SK-N-SH (cell line): ENCODE data around the gene FIGNL1. TPM values are rescaled to one million over a fixed set of nuclear protein-coding genes. Genes with fewer than 3 reads are reported as not detected.
A peak's percentile ranks its signal among the peaks of the same experiment; 100 is the strongest.

Experiments used
- CTCF ChIA-PET: fragments of 300-600, 350-600 bp; formaldehyde crosslinking; extraction: SDS; loops from one replicate; lab custom pipeline; 2021; lab: Yijun Ruan, JAX
- POLR2A ChIA-PET: fragments of 350-600 bp; sonication (Branson Sonifier 250); formaldehyde crosslinking; extraction: SDS; loops from one replicate; lab custom pipeline; 2020; ENCODE audit warnings: antibody characterized with exemption, inconsistent platforms; lab: Yijun Ruan, JAX
- DNase-seq: peaks from one replicate; pipeline ENCODE4 v3.0.0; 2012
- H2AFZ ChIP-seq: fragments of 200-600 bp; sonication (generic); 2 replicates; pipeline ENCODE4 v1.8.1; 2016; ENCODE audit warnings: antibody characterized with exemption, mild to moderate bottlenecking, low read depth
- H3F3A ChIP-seq: fragments of 200-600 bp; sonication (generic); replicated peaks from 2 replicates; pipeline ENCODE3; 2016; ENCODE audit warnings: antibody characterized with exemption, mild to moderate bottlenecking; ENCODE audit not compliant: insufficient read depth
- H3K27ac ChIP-seq, 2 experiments: fragments of 200-500 bp in 1 of 2; fragments of 200-600 bp in 1 of 2; sonication (Bioruptor generic) in 1 of 2; sonication (generic), shearing (Covaris generic) in 1 of 2; 2 replicates each; pipeline versions ENCODE4 v1.5.1 to v1.6.1; 2014 to 2016; ENCODE audit warnings: low read depth in 2 of 2, inconsistent platforms in 1 of 2, low read length in 1 of 2, mild to moderate bottlenecking in 1 of 2, mixed read lengths in 1 of 2
- H3K27me3 ChIP-seq: fragments of 200-600 bp; sonication (generic), shearing (Covaris generic); 2 replicates; pipeline ENCODE4 v1.6.1; 2016; ENCODE audit warnings: mixed run types; ENCODE audit not compliant: insufficient read depth
- H3K36me3 ChIP-seq, 2 experiments: fragments of 200-500 bp in 1 of 2; fragments of 200-600 bp in 1 of 2; sonication (Bioruptor generic) in 1 of 2; sonication (generic) in 1 of 2; replicated peaks in 1 of 2; 2 replicates each; pipeline versions ENCODE3 to v1.5.1; 2014 to 2016; ENCODE audit warnings: low read length in 1 of 2, mild to moderate bottlenecking in 1 of 2; ENCODE audit not compliant: insufficient read depth in 2 of 2, control insufficient read depth in 1 of 2
- H3K4me1 ChIP-seq, 2 experiments: fragments of 200-500 bp in 1 of 2; fragments of 200-600 bp in 1 of 2; sonication (Bioruptor generic) in 1 of 2; sonication (generic), shearing (Covaris generic) in 1 of 2; 2 replicates each; pipeline versions ENCODE4 v1.5.1 to v1.6.1; 2014 to 2016; ENCODE audit warnings: low read depth in 1 of 2, low read length in 1 of 2, mixed run types in 1 of 2; ENCODE audit not compliant: insufficient read depth in 2 of 2, control insufficient read depth in 1 of 2
- H3K4me2 ChIP-seq: fragments of 200-600 bp; sonication (generic), shearing (Covaris generic); 2 replicates; pipeline ENCODE4 v1.6.1; 2017; ENCODE audit warnings: mixed run types
- H3K4me3 ChIP-seq, 2 experiments: fragments of 200-500 bp in 1 of 2; fragments of 200-600 bp in 1 of 2; sonication (Bioruptor generic) in 1 of 2; sonication (generic), shearing (Covaris generic) in 1 of 2; 2 replicates each; pipeline versions ENCODE4 v1.5.1 to v1.8.1; 2014 to 2016; ENCODE audit warnings: low read depth in 2 of 2, inconsistent platforms in 1 of 2, low read length in 1 of 2, mild to moderate bottlenecking in 1 of 2, mixed read lengths in 1 of 2, moderate library complexity in 1 of 2
- H3K79me2 ChIP-seq: fragments of 200-600 bp; sonication (generic); 2 replicates; pipeline ENCODE4 v1.8.1; 2017; ENCODE audit warnings: mild to moderate bottlenecking; ENCODE audit not compliant: insufficient read depth
- H3K9ac ChIP-seq: fragments of 200-600 bp; sonication (generic); 2 replicates; pipeline ENCODE4 v1.6.1; 2017; ENCODE audit warnings: mixed run types
- H3K9me2 ChIP-seq: fragments of 200-600 bp; sonication (generic); 2 replicates; pipeline ENCODE4 v1.6.1; 2017; ENCODE audit warnings: mixed run types
- H3K9me3 ChIP-seq: fragments of 200-600 bp; sonication (generic); 2 replicates; pipeline ENCODE4 v1.6.1; 2017; ENCODE audit warnings: mixed run types, mild to moderate bottlenecking, moderate library complexity
- H4K20me1 ChIP-seq: fragments of 200-600 bp; sonication (generic); 2 replicates; pipeline ENCODE4 v1.6.1; 2017; ENCODE audit warnings: mild to moderate bottlenecking, mixed run types; ENCODE audit not compliant: insufficient read depth
- CHD2 ChIP-seq: fragments of 150-350 bp; IDR thresholded peaks from 2 replicates; pipeline ENCODE4 v1.6.1; 2018; ENCODE audit warnings: low read length; ENCODE audit not compliant: partially characterized antibody
- CTCF ChIP-seq: fragments of 200-600 bp; sonication (generic); IDR thresholded peaks from 2 replicates; pipeline ENCODE4 v1.6.1; 2017; ENCODE audit warnings: antibody characterized with exemption, mild to moderate bottlenecking, moderate library complexity
- FOSL2 ChIP-seq: IDR thresholded peaks from 2 replicates; pipeline ENCODE4 v1.4.0; 2012; ENCODE audit warnings: low read depth, mild to moderate bottlenecking, moderate library complexity, borderline replicate concordance
- IRF3 ChIP-seq: fragments of 150-350 bp; IDR thresholded peaks from 2 replicates; pipeline ENCODE4 v1.6.1; 2016; ENCODE audit warnings: mild to moderate bottlenecking, low read depth, low read length
- MAX ChIP-seq: IDR thresholded peaks from 2 replicates; pipeline ENCODE4 v1.4.0; 2012; ENCODE audit warnings: low read depth
- NRF1 ChIP-seq: IDR thresholded peaks from 2 replicates; pipeline ENCODE4 v1.6.1; 2012; ENCODE audit warnings: low read depth, mild to moderate bottlenecking, low read length
- PBX3 ChIP-seq: IDR thresholded peaks from 2 replicates; pipeline ENCODE4; 2012
- RAD21 ChIP-seq: IDR thresholded peaks from 2 replicates; pipeline ENCODE4 v1.6.1; 2012; ENCODE audit warnings: mild to moderate bottlenecking, low read length
- RCOR1 ChIP-seq: fragments of 150-350 bp; IDR thresholded peaks from 2 replicates; pipeline ENCODE4 v1.6.1; 2017; ENCODE audit warnings: antibody characterized with exemption, low read length
- SMC3 ChIP-seq: IDR thresholded peaks from 2 replicates; pipeline ENCODE4 v1.6.1; 2012; ENCODE audit warnings: low read depth, low read length, improper control_type of control experiment
- USF2 ChIP-seq: fragments of 150-350 bp; IDR thresholded peaks from 2 replicates; pipeline ENCODE4 v1.6.1; 2017; ENCODE audit warnings: antibody characterized with exemption, low read length, low read depth, borderline replicate concordance
- YY1 ChIP-seq: IDR thresholded peaks from 2 replicates; pipeline ENCODE4 v1.4.0; 2012; ENCODE audit warnings: low read depth, mild to moderate bottlenecking
- WGBS: methylation state at CpG from one replicate; pipeline ENCODE4 v1.1.6; 2017; ENCODE audit warnings: low lambda C conversion rate; 5-methylcytosine and 5-hydroxymethylcytosine counted together
- polyA plus RNA-seq, 3 experiments: library from polyadenylated mRNA; depleted of rRNA; stranded (reverse); fragments of >200 nt; gene quantifications; 2 replicates each; pipeline ENCODE4 v1.2.3, GENCODE V29; 2012

Gene FIGNL1
- polyA plus RNA-seq, 1 of the 3 experiments (the other 2 are of a cell fraction): 6.7 TPM

GRCh38 chr7:50418526-50419290 lies 31.4 kb downstream of the FIGNL1 start:
- WGBS: 56% methylated on average over 14 of the region's 14 CpGs

GRCh38 chr7:50418086-50418515 lies 32.0 kb downstream of the FIGNL1 start:
- TF ChIP-seq SMC3 (peak; percentile 96), FOSL2 (no peak), RAD21 (peak; percentile 98), CTCF (peak; percentile 96), IRF3 (no peak), RCOR1 (0 out of 2 replicates have a peak, but pooled peaks have one; percentile 6), CHD2 (peak; percentile 51), YY1 (no peak), USF2 (no peak)
- Histone ChIP-seq H3K79me2 (no peaks in the 10 kb centered on the region), H4K20me1 (no peaks in the 10 kb centered on the region), H3K36me3 (no peaks in the 10 kb centered on the region), H3F3A (no peaks in the 10 kb centered on the region), H3K4me1 (peaks cover 0 to 10% of the 10 kb centered on the region in 2 experiments; a peak in 1 of 4 replicates), H3K4me2 (no peak overlapping the region), H2AFZ (no peak overlapping the region), H3K9me3 (no peaks in the 10 kb centered on the region), H3K4me3 (no peak overlapping the region), H3K27me3 (no peaks in the 10 kb centered on the region), H3K27ac (no peak overlapping the region), H3K9me2 (no peaks in the 10 kb centered on the region), H3K9ac (no peak overlapping the region)
- DNase-seq: peak; percentile 86
- ChIA-PET CTCF (interaction anchor here (0.6 to 18.1 kb wide), 82 partner anchors 9 to 953 kb away, joined by 3 to 353 read pairs (median 5); no protein-coding TSS in a partner anchor), POLR2A (interaction anchor here (0.7 kb wide), 1 partner anchor 32 kb away, joined by 4 read pairs; the partner anchor contains the start of gene FIGNL1)
- WGBS: 8% methylated on average over 3 of the region's 4 CpGs

More at GRCh38 chr7:50418526-50419290, 31.4 kb downstream of the FIGNL1 start:
- no peak overlapping the region for H2AFZ ChIP-seq
- no peak for TF ChIP-seq MAX
- TF ChIP-seq PBX3: no peak
- no peak for TF ChIP-seq NRF1
- POLR2A ChIA-PET: no interaction called here
- peaks cover 0 to 13% of the 10 kb centered on the region in 2 experiments; a peak in 1 of 4 replicates for H3K4me1 ChIP-seq
- H3K36me3 ChIP-seq: no peaks in the 10 kb centered on the region
- H3K79me2 ChIP-seq: no peaks in the 10 kb centered on the region
- no peaks in the 10 kb centered on the region for H3K9me3 ChIP-seq
- no peak overlapping the region for H3K27ac ChIP-seq
- no peak overlapping the region for H3K4me3 ChIP-seq
- no peaks in the 10 kb centered on the region for H3K9me2 ChIP-seq
- no peaks in the 10 kb centered on the region for H4K20me1 ChIP-seq
- no peak for DNase-seq
- no peaks in the 10 kb centered on the region for H3F3A ChIP-seq
- no peak overlapping the region for H3K9ac ChIP-seq
- no peaks in the 10 kb centered on the region for H3K27me3 ChIP-seq
- H3K4me2 ChIP-seq: no peak overlapping the region
- CTCF ChIA-PET: interaction anchor here (0.6 to 18.1 kb wide), 71 partner anchors 8 to 952 kb away, joined by 3 to 353 read pairs (median 5); no protein-coding TSS in a partner anchor
